HG02588 (cell line): ENCODE data around the gene TSHR.
"Not testable (repeated sequence)": the region's sequence is repeated elsewhere in the genome, so short reads cannot be mapped to it uniquely, and the experiment has no call there.

ENCODE experiments used
- ATAC-seq: cut with Tn5 transposase; IDR thresholded peaks from one replicate; pipeline ENCODE4 v1.9.1; 2021; ENCODE audit warnings: mild to moderate bottlenecking, moderate library complexity; ENCODE audit not compliant: unreplicated experiment

Gene TSHR

DNA sequence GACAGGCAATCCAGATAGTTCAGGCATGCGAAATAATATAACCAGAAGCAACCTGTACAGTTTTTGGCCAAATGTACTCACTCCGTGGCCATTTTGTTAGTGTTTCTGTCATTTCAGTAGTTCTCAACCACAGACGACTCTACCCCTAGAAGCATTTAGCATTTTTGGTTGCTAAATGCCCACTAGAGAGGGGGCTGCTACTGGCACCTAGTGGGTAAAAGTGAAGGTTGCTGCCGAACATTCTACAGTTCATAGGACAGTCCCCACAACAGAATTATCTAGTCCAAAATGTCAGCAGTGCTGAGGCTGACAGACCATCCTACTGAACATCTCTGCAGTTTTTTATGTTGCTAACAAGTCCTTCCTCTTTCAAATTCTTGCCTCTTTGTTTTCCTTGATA, 107.4 kb downstream of the TSHR start:
- peak; percentile 70 for ATAC-seq

DNA sequence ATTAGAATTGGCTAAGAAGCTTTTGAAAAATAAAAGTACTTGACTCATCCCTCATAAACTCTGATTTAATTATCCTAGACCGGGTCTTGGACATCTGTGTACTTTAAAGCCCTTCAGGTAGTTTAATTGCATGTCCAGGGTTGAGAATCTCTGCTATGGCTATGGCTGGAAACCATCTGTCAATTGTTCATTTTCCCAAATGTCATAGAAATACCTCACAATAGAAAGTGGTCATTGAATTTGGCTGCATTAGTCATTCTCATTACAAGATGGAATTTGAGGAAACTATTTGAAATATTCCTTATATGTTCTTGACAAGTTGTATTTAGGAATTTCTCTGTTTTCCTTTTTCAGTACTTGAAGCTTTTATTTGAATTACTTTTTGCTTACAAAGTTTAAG, 111.3 kb downstream of the TSHR start:
- no peak for ATAC-seq

DNA sequence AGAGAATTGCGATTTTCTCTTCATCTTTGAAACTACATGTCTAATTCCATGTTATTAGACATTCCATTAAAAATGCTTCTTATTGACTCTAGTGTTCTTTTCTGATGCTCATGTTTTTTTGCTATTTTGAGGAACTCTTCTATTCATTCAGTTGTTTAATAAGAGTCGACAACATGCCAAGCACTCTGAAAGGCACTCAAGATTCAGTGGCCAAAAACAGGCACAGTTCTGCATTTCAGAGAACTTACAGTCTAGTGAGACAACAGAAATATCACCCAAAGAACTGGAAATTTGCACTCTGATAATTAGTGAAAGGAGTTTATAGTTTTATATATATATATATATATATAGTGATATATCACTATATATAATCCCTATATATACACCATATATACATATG, 111.7 kb downstream of the TSHR start:
- no peak for ATAC-seq

DNA sequence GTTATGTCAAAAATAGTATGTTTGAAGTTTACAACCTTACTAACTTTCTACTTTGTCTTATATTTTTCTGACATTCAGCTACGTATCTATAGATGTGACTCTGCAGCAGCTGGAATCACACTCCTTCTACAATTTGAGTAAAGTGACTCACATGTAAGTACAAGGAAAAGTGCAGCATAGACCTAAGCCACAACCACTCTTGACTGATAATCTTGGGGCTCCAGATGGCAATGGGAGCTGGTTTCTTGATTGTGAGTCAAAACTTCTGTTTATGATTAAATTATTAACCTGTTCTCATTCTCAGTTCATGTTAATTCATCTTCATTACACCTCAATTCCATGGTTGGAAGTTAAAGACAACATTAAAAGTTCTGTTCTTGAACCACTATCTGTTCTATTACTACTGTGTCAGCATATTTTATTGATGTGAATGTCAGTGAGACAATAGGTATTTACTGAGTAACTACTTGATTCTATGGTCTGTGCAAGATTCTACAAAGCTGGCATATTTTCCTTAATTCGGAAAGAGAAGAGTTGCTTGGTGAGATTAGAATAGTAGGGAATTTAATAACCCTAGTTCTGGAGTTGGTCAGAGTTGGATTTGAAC, 112.9 kb downstream of the TSHR start:
- ATAC-seq = no peak

DNA sequence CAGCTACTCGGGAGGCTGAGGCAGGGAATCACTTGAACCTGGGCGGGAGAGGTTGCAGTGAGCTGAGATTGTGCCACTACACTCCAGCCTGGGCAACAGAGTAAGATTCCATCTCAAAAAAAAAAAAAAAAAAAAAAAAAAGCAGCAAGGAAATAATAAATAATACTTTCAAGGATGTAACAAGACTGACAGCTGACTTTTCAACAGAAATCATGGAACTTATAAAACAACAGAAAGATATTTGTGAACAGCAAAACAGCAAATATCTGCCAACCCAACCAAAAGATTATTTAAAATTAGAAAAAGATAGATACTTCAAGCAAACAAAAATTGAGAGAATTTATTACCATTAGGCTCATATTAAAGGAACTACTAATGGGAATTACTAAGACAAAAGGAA, 115.1 kb downstream of the TSHR start:
- ATAC-seq = no peak

DNA sequence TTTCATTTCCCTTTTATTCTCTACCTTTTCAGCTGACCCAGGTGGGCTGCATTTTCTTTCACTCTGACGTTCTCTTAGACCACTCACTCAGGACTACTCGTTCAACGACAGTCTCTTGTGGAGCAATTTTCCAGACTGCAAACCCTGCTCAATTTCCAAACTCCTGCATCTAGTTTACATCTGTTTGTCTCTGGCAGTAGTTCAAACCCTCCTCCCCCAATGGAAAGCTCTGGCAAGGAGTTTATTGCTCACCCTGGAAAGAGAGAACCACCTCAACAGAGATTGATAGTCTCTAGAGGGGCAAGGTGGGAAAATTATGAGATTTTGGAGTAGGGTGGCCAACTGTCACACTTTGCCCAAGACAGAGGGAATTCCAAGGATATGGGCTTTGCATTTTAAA, 130.2 kb downstream of the TSHR start:
- ATAC-seq = no peak

DNA sequence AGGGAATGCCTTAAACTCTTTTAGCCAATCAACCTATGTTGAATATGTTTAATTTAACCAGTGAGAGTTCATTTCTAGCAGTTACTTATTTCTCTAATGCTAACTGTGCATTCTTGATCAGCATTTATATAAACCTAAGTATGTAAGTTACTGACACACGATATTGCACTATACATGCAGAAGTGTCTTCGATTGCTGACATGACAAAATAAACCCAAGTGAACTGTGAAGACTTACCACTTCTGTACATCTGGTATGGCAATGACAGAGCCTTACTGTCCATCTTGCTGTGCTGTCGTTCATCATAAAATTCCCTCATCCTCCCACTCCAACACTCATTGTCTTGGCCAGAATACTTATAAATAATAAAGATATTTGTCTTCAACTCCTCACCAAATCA, 131.8 kb downstream of the TSHR start:
- no peak for ATAC-seq

DNA sequence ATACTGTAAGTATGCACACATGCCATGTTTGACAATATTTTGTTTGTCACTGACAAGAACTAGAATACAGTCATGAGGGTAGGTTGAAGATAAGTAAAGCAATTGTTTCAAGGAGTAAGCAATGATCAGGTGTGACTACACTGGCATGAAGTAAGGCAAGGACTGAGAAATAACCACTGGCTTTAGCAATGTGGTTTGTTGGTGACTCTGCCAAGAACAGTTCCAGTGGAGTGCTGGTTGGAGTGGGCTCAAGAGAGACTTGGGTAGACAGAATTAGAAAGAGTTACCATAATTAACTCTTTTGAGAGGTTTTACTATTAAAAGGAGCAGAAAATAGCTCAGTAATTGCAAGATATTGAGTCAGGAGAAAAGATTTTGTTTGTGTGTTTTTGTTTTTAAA, 135.7 kb downstream of the TSHR start:
- no peak for ATAC-seq

DNA sequence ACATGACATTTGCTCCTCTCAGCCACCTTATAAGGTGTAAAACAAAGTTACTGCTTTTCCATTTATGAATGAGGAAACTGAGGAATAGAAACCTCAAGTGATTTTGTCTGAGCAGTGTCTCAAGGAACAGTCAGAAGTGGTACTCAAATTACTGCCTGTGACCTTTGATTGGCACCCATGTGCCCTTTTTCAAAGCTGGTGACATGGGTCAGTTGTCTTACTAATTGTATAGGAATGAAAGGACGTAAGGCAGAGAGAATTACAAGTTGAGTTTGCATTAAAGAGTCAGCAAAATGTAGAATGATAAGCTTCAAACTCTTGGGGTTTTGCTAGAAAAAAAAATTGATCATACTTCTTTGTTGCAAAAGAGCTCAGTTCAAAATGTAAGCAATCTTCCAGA, 136.2 kb downstream of the TSHR start:
- ATAC-seq = no peak

DNA sequence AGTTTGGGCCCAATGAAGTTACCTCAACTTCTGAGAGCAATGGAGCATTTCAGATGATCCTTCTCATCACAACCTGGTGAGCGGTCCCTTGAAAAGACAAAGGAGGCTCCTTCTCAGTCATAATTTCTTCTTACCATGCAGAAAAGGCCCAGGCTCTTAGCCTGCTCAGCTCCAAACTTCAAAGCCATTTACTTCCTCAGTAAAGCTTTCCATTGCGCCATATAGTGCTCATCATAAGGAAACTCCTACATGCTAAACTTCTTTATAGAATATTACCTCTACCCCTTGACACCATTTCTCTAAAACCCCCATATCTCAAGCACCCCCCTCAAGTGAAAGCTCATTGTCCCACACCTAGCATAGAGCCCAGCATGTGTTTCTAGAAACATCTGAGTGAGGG, 138.2 kb downstream of the TSHR start:
- no peak for ATAC-seq

DNA sequence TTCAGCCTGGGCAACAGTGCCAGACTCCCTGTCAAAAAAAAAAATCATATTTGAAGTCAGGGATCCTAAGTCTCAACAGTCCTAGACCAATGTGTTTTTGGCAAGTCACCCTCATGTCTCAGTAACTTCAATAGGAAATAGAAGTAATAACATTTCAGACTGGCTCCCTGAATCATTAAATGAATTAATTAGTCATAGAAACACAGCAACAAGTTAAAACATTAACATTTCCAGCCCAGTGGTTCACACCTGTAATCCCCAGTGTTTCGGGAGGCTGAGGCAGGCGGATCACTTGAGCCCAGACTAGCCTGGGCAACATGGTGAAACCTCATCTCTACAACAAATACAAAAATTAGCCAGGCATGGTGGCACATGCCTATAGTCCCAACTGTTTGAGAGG, 140.1 kb downstream of the TSHR start:
- no peak for ATAC-seq

DNA sequence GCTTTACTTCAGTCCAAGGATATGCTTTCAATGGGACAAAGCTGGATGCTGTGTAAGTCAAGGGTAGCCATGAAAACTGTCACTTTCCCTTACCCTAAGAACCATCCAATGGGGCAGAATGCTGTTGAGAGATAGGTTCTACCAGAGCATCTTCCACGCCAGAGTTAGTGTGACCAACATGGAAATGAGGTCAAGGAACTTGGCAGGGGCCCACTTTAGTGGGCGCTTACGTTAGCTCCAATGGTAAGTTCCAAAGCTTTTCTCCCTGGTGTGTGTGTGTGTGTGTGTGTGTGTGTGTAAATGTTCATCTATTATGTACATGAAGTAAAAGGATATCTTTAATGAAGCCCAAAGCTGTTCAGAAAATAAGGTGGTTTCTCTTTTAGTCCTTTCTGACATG, 141.2 kb downstream of the TSHR start:
- ATAC-seq = no peak

DNA sequence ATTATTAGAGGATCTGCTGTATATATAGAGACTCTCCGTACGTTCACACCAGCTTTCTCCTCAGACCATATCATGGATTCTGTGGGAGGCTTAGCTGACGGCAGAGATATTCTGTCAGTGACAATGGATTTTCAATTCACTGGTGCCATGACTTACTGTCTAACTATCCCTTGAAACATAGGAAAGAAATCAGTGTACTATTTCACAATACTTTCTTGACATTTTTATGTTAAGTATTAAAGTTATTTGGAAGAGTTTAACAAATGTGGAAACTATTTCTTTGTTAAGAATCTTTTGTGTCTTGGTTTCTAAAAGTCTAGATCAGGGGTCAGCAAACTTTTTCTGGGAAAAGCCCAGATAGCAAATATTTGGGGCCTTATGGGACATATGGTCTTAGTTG, 146.8 kb downstream of the TSHR start:
- no peak for ATAC-seq

DNA sequence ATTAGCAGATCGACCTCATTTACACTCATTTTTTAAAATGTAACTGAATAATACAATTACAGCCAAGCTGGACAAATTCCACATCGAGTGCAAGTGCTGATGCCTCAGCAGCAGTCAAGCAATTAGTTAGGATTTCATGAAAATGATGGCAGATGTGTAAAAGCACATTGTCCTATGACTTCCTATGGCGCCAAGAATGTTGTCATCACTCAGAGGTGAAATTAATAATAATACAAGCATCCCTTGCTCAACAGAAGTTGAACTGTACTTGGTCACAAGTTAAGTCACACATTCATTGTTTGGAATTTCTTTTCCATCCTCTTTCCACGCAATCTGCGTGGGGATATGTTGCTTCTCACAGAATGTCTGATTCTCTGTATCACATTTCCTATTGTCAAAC, 148.0 kb downstream of the TSHR start:
- ATAC-seq = no peak

DNA sequence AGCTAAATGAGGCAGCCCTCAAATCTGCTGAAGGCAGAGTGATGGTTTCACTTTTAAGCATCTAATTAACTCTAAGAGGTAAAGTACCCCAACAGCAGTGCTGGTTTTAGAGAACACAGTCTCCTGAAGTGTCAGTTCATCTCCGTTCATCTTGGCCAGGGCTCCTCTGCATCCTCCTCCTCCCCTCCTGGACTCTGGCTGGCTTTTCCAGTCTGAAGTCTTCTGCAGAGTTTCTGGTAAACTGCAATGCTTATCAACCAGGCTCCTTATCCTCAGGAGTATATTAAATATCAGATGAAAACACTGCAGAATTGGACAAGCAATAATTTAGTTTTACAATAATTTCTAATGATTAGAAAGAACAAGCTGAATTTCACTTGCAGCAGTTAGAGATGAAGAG, 150.0 kb downstream of the TSHR start:
- no peak for ATAC-seq

DNA sequence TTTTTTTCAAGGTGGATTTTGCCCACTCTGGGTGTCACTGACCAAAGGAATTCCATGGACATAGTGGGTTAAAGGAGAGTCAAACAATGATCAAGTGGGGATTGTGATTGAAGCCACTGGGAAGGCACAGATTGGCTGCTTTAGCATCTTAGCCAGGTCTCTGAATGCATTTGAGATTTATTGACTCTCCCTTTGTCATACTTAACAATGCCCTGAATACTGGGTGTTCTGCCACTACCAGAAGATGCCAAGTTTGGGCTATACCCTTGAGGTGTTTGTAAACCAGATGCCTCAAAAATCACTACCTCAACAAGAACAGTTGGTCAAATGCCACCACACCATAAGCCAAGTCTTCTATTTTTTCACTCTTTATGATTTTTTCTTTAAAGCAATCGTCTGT, 150.5 kb downstream of the TSHR start:
- no peak for ATAC-seq

DNA sequence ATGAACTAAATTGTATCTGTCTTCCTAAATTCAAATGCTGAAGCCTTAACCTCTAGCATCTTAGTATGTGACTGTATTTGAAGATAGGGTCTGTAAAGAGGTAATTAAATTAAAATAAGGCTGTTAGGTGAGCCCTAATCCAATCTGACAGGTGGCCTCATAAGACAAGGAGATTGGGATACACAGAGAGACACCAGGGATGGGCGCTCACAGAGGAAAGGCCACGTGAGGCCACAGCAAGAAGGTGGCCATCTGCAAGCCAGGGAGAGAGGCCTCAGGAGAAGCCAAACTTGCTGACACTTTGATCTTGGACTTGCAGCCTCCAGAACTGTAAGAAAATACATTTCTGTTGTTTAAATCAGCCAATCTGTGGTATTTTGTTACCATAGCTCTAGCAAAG, 154.8 kb downstream of the TSHR start:
- no peak for ATAC-seq

DNA sequence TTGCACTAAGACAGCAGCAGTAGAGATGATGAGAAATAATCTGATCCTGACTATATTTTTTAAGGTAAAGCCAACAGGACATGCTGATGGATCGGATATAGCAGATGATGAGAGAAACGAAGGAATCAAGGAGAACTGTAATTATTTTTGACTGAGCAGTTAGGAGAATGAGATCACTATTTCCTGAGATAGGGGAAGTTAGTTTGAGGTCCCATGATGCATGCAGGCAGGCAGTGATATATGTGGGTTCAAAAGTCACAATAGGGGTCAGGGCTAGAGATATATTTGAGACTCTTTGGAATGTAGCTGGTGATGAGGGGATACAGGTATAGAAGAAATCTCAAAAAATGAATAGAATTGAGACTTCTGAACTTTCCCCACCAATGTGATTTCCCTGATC, 157.8 kb downstream of the TSHR start:
- no peak for ATAC-seq

DNA sequence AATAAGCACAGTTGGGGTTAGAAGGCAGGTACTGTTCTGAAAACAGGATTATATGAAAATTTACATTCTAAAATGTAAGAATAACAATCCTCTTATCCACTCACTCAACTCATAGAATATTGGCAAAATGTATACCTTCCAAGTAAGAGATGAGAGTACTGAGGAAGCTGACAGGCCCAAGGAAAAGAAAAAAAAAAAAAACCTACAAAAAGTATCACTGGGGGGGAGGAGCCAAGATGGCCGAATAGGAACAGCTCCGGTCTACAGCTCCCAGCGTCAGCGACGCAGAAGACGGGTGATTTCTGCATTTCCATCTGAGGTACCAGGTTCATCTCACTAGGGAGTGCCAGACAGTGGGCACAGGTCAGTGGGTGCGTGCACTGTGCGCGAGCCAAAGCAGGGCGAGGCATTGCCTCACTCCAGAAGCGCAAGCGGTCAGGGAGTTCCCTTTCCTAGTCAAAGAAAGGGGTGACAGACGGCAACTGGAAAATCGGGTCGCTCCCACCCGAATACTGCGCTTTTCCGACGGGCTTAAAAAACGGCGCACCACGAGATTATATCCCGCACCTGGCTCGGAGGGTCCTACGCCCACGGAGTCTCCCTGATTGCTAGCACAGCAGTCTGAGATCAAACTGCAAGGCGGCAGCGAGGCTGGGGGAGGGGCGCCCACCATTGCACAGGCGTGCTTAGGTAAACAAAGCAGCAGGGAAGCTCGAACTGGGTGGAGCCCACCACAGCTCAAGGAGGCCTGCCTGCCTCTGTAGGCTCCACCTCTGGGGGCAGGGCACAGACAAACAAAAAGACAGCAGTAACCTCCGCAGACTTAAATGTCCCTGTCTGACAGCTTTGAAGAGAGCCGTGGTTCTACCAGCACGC, 158.8 kb downstream of the TSHR start:
- ATAC-seq = not testable (repeated sequence)

DNA sequence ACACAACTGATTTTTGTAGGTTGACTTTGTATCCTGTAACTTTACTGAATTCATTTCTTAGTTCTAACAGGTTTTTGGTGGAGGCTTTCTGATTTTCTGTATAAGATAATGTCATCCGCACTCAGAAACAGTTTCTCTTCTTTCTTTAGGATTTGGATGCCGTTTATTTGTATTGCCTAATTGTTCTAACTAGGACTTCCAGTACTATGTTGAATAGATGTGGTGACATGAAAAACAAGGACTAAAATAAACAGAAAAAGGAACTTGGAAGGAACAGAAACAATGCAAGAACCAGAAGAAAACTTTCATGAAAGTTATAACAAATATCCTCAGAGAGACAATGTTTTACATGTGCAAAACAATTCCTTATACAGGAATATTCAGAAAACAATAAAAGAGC, 165.1 kb downstream of the TSHR start:
- no peak for ATAC-seq

DNA sequence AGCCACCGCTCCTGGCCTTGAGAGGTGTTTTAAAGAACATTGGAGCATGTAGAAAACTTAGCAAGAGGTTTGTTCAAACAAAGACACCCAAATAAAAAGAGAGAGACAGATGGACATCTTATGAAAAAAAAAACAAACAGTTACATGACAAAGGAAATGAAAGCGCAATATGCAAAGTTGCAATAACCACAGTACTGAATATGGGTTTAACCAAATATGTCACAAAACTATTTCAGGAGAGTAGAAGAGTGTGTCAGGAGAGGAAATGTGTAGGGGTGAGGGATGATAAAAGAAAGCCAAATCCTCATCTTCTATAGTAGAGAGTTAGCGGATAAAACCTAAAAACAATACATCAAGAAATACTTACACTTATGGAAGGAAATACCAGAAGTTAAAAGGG, 166.9 kb downstream of the TSHR start:
- peak; percentile 98 for ATAC-seq

DNA sequence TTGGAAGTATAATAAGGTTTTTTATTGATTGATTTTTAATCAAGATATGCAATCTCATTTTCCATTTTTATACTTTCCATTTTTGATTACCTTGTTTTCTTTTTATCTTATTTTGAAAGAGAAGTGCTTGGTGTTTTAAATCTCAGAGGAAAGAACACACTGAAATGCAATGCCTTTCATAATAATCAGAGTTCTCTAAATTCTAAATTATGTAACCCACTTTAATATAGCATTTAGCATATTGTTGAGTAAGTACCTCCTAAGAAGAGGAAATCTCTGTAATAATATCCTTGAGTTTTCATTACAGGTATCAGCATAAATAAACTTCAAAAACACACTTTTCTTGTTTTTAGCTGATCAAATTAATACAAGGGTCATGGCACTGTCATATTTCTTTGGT, 168.4 kb downstream of the TSHR start:
- no peak for ATAC-seq

DNA sequence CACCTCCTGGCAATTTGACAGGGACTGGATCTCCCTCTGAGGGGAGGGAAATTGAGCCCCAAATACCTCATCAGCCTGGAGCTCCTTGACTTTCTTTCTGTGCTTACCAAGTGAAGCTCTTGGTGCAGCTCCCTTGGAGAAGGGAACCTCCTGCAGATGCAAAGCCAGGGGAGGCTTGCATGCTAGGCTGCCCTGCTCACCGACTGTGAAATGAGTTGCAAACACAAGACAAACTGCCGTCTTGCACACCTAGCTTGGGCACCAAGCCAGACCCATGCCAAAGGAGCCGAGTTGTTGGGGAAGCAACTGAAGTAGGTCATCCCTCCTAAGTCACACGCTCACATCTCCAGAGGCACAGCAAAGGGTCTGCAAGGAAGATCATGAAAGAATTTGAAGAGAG, 170.1 kb downstream of the TSHR start:
- no peak for ATAC-seq
